ENCODE measurements around the gene CLEC2A. TPM values are rescaled to one million over a fixed set of nuclear protein-coding genes. Genes with fewer than 3 reads are reported as not detected.

CLEC2A gene
- total and polyA plus RNA-seq, 2 donors from 2014 or later: not detected

- Histone ChIP-seq H3K4me1 (ENCODE audit: control insufficient read depth in 2 of 3, insufficient read depth in 2 of 3, low read depth in 1 of 3, low read length in 3 of 3) (no peaks in the 10 kb centered on the region), H3K9me3 (ENCODE audit: control insufficient read depth in 2 of 3, insufficient read depth in 1 of 3, low read length in 3 of 3) (no peaks in the 10 kb centered on the region), H3K4me3 (ENCODE audit: low read length in 3 of 3) (no peak overlapping the region), H3K9ac (ENCODE audit: low read length in 3 of 3) (no peak overlapping the region), H3K36me3 (ENCODE audit: control insufficient read depth in 2 of 3, insufficient read depth in 3 of 3, low read length in 3 of 3) (no peaks in the 10 kb centered on the region), H3K27me3 (ENCODE audit: control insufficient read depth, insufficient read depth, low read length) (no peaks in the 10 kb centered on the region), H3K27ac (ENCODE audit: low read depth in 2 of 2, low read length in 2 of 2) (no peak overlapping the region)
- no peak for TF ChIP-seq CTCF (IDR thresholded peaks at IDR 0.05; ENCODE audit: borderline replicate concordance, extremely low read depth, insufficient read depth)
- no peak for FAIRE-seq
- no peak for DNase-seq
- intact Hi-C loops (cut with DNase I): no loop called here
These were observed 36.8 kb downstream of the CLEC2A start for GRCh38 chr12:9895215-9895971.

GRCh38 chr12:9888665-9889273 is 43.4 kb downstream of the CLEC2A start:
- no peaks in the 10 kb centered on the region for H3K27me3 ChIP-seq (ENCODE audit: control insufficient read depth, insufficient read depth, low read length)
- no peak for FAIRE-seq
- no peaks in the 10 kb centered on the region for H3K4me1 ChIP-seq (ENCODE audit: control insufficient read depth in 2 of 3, insufficient read depth in 2 of 3, low read depth in 1 of 3, low read length in 3 of 3)
- H3K36me3 ChIP-seq (ENCODE audit: control insufficient read depth in 2 of 3, insufficient read depth in 3 of 3, low read length in 3 of 3): no peaks in the 10 kb centered on the region
- intact Hi-C loops (cut with DNase I): no loop called here
- H3K9ac ChIP-seq (ENCODE audit: low read length in 3 of 3): no peak overlapping the region
- no peak overlapping the region for H3K27ac ChIP-seq (ENCODE audit: low read depth in 2 of 2, low read length in 2 of 2)
- H3K4me3 ChIP-seq (ENCODE audit: low read length in 3 of 3): no peak overlapping the region
- no peak for TF ChIP-seq CTCF (IDR thresholded peaks at IDR 0.05; ENCODE audit: borderline replicate concordance, extremely low read depth, insufficient read depth)
- no peaks in the 10 kb centered on the region for H3K9me3 ChIP-seq (ENCODE audit: control insufficient read depth in 2 of 3, insufficient read depth in 1 of 3, low read length in 3 of 3)
- no peak for DNase-seq

GRCh38 chr12:9883175-9883574 is 49.0 kb downstream of the CLEC2A start:
- Histone ChIP-seq H3K27me3 (ENCODE audit: control insufficient read depth, insufficient read depth, low read length) (no peaks in the 10 kb centered on the region), H3K9me3 (ENCODE audit: control insufficient read depth in 2 of 3, insufficient read depth in 1 of 3, low read length in 3 of 3) (no peaks in the 10 kb centered on the region), H3K4me1 (ENCODE audit: control insufficient read depth in 2 of 3, insufficient read depth in 2 of 3, low read depth in 1 of 3, low read length in 3 of 3) (no peaks in the 10 kb centered on the region), H3K27ac (ENCODE audit: low read depth in 2 of 2, low read length in 2 of 2) (no peak overlapping the region), H3K9ac (ENCODE audit: low read length in 3 of 3) (no peak overlapping the region), H3K36me3 (ENCODE audit: control insufficient read depth in 2 of 3, insufficient read depth in 3 of 3, low read length in 3 of 3) (no peaks in the 10 kb centered on the region), H3K4me3 (ENCODE audit: low read length in 3 of 3) (no peak overlapping the region)
- intact Hi-C loops (cut with DNase I): no loop called here
- FAIRE-seq: no peak
- no peak for TF ChIP-seq CTCF (IDR thresholded peaks at IDR 0.05; ENCODE audit: borderline replicate concordance, extremely low read depth, insufficient read depth)
- DNase-seq: no peak

Measured in kidney (tissue), 14 donors.